ENCODE data around the gene DGKD. TPM values are rescaled to one million over a fixed set of nuclear protein-coding genes. Genes with fewer than 3 reads are reported as not detected.
A peak's percentile ranks its signal among the peaks of the same experiment; 100 is the strongest.

The DGKD gene
- total and polyA plus RNA-seq, 2 experiments from 2014 or later = 3.9 to 4.0 TPM

DNA sequence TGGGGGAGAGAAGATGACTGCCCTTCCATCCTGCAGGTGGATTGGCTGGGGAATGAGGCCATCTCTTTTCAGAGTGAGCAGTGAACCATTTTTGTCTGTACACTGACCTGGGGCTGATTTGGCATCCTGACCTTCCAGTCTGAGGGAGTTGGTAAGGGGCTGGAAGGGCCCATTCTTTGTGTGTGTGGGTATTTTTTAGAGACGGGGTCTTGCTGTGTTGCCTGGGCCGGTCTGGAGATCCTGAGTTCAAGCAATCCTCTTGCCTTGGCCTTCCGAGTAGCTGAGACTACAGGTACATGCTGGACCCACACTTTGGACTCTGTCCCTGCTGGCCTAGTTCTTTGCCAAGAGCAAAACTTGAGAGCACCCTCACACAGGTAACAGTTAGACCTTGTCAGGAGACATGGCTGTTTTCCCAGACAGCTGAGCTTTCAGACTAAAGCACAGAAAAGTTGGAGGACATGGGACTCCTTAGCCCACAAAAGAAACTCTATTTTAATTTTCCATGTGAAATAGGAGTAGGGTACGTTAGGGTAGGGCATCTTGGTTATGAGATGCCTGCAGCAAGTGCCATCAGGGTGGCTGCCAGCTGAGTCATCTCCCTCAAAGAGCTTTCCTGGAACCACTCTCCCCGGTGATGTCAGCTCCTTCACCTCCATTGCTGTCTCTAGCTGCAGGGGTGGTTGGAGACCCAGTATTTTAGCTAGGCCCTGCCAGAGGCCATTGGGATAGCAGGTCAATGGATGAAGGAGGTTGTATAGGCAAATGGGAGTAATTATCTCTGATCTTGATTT lies 60.7 kb downstream of the DGKD start:
- Histone ChIP-seq H4K20me1 (ENCODE audit: insufficient read depth) (no peaks in the 10 kb centered on the region), H3F3A (ENCODE audit: insufficient read depth) (peaks cover 28% of the 10 kb centered on the region), H3K36me3 (ENCODE audit: low read depth) (no peaks in the 10 kb centered on the region; the same call in 1 of the 2 replicates), H3K9ac (0 out of 2 replicates have a peak overlapping the region, but pooled peaks have one; percentile 36), H2AFZ (no peak overlapping the region), H3K79me2 (ENCODE audit: insufficient read depth) (no peaks in the 10 kb centered on the region), H3K4me3 (no peak overlapping the region), H3K4me2 (ENCODE audit: unreplicated experiment) (peak overlapping the region; percentile 36), H3K27ac (peak overlapping the region; percentile 67; the same call in 1 of the 2 replicates), H3K9me2 (ENCODE audit: insufficient read depth) (no peaks in the 10 kb centered on the region), H3K27me3 (replicated peaks; ENCODE audit: insufficient read depth) (no peaks in the 10 kb centered on the region), H3K9me3 (ENCODE audit: low read depth) (peaks cover 18% of the 10 kb centered on the region), H3K4me1 (ENCODE audit: insufficient read depth) (peaks cover 26% of the 10 kb centered on the region)
- TF ChIP-seq EZH2phosphoT487 (IDR thresholded peaks at IDR 0.05; ENCODE audit: insufficient read depth, low read depth) (no peak), EZH2 (IDR thresholded peaks at IDR 0.05; ENCODE audit: insufficient read depth, poor library complexity, severe bottlenecking) (no peak)
- peak; percentile 81 for DNase-seq
- in situ Hi-C loops (cut with MboI) = no loop called here
- 78 to 82% methylated on average over 5 of the region's 5 CpGs for WGBS, 2 experiments (ENCODE audit: low coverage in 1 of 2, low lambda C conversion rate in 2 of 2, missing lambda C conversion rate in 2 of 2)

DNA sequence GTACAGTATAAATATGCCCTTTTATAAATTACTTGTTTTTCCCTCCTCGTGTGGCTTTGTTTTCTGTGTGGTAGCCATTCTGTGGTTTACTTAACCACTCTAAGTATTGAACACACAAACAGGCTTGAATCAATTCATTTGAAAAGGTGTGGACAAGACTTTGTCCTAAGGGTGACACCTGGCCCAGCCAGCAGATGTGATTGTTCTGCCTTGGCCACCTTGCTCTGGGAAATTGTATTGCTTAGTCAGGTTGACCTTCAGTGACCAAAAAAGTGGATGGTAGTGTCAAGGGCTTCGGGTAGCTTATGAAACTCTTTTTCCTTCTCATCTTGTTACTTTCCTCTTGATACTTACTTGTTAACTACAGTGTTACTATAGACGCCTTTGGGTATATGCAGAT lies 61.9 kb downstream of the DGKD start:
- H2AFZ ChIP-seq = no peak overlapping the region
- H3K4me2 ChIP-seq (ENCODE audit: unreplicated experiment) = no peak overlapping the region
- H3K9me2 ChIP-seq (ENCODE audit: insufficient read depth) = no peaks in the 10 kb centered on the region
- H3K36me3 ChIP-seq (ENCODE audit: low read depth) = no peaks in the 10 kb centered on the region; the same call in 1 of the 2 replicates
- peaks cover 28% of the 10 kb centered on the region for H3F3A ChIP-seq (ENCODE audit: insufficient read depth)
- H3K79me2 ChIP-seq (ENCODE audit: insufficient read depth) = no peaks in the 10 kb centered on the region
- H3K9me3 ChIP-seq (ENCODE audit: low read depth) = peaks cover 14% of the 10 kb centered on the region
- no peak overlapping the region for H3K4me3 ChIP-seq
- no peak overlapping the region for H3K9ac ChIP-seq
- no peak for DNase-seq
- H3K27me3 ChIP-seq (replicated peaks; ENCODE audit: insufficient read depth) = no peaks in the 10 kb centered on the region
- TF ChIP-seq EZH2 (IDR thresholded peaks at IDR 0.05; ENCODE audit: insufficient read depth, poor library complexity, severe bottlenecking) (no peak), EZH2phosphoT487 (IDR thresholded peaks at IDR 0.05; ENCODE audit: insufficient read depth, low read depth) (no peak)
- 85 to 88% methylated on average over 3 of the region's 3 CpGs for WGBS, 2 experiments (ENCODE audit: low coverage in 1 of 2, low lambda C conversion rate in 2 of 2, missing lambda C conversion rate in 2 of 2)
- H3K4me1 ChIP-seq (ENCODE audit: insufficient read depth) = peaks cover 26% of the 10 kb centered on the region
- no peak overlapping the region for H3K27ac ChIP-seq
- in situ Hi-C loops (cut with MboI) = no loop called here
- H4K20me1 ChIP-seq (ENCODE audit: insufficient read depth) = no peaks in the 10 kb centered on the region

DNA sequence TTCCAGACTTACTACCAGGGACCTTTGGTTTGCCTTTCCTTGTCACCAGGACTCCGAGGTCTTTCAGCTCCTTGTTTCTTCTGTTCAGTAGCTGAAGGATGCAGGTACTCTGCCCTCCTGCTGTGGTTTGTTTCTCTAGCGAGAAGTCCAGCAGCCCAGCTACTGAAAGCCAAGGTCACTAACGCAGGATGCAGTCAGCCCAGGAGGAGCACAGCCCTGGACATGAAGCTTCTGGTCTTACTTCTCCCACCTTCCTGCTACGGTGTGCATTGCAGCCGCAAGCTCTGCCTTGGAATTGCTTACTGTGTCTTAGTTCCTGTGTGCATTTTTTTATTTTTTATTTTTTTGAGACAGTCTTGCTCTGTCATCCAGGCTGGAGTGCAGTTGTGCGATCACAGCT lies 62.4 kb downstream of the DGKD start:
- H3F3A ChIP-seq (ENCODE audit: insufficient read depth) = peaks cover 28% of the 10 kb centered on the region
- peaks cover 8% of the 10 kb centered on the region for H3K9me3 ChIP-seq (ENCODE audit: low read depth)
- H3K36me3 ChIP-seq (ENCODE audit: low read depth) = no peaks in the 10 kb centered on the region
- no peak for DNase-seq
- H3K9me2 ChIP-seq (ENCODE audit: insufficient read depth) = no peaks in the 10 kb centered on the region
- peaks cover 26% of the 10 kb centered on the region for H3K4me1 ChIP-seq (ENCODE audit: insufficient read depth)
- in situ Hi-C loops (cut with MboI) = no loop called here
- no peak for TF ChIP-seq EZH2 (IDR thresholded peaks at IDR 0.05; ENCODE audit: insufficient read depth, poor library complexity, severe bottlenecking)
- TF ChIP-seq EZH2phosphoT487 (IDR thresholded peaks at IDR 0.05; ENCODE audit: insufficient read depth, low read depth) = no peak
- H4K20me1 ChIP-seq (ENCODE audit: insufficient read depth) = no peaks in the 10 kb centered on the region
- no peak overlapping the region for H3K4me2 ChIP-seq (ENCODE audit: unreplicated experiment)
- H3K9ac ChIP-seq = no peak overlapping the region
- WGBS, 2 experiments (ENCODE audit: low coverage in 1 of 2, low lambda C conversion rate in 2 of 2, missing lambda C conversion rate in 2 of 2) = 95 to 97% methylated on average over 6 of the region's 6 CpGs
- H3K27me3 ChIP-seq (replicated peaks; ENCODE audit: insufficient read depth) = no peaks in the 10 kb centered on the region
- no peak overlapping the region for H3K27ac ChIP-seq
- no peaks in the 10 kb centered on the region for H3K79me2 ChIP-seq (ENCODE audit: insufficient read depth)
- no peak overlapping the region for H3K4me3 ChIP-seq
- H2AFZ ChIP-seq = no peak overlapping the region

DNA sequence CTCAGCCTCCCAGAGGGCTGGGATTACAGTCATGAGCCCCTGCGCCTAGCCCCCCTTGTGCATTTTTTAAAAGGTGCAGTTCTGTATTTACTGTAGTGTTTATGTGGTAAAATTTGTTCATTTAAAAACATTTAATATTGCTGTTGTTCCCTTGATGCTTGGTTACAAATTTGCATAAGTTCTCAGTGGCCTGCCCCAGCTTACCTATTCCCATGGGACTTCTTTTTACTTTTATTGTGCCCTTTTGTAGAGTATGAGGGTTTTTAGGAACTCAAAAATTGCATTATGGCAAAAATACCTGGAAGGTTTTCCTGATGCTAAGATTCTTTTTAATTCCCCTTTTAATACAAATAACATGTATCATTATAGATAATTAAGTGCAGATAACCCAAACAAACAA lies 63.0 kb downstream of the DGKD start:
- Histone ChIP-seq H3K4me1 (ENCODE audit: insufficient read depth) (peaks cover 26% of the 10 kb centered on the region), H3K9me2 (ENCODE audit: insufficient read depth) (no peaks in the 10 kb centered on the region), H3K27ac (no peak overlapping the region), H3F3A (ENCODE audit: insufficient read depth) (peaks cover 28% of the 10 kb centered on the region), H3K4me2 (ENCODE audit: unreplicated experiment) (no peak overlapping the region), H3K27me3 (replicated peaks; ENCODE audit: insufficient read depth) (no peaks in the 10 kb centered on the region), H4K20me1 (ENCODE audit: insufficient read depth) (no peaks in the 10 kb centered on the region), H2AFZ (no peak overlapping the region), H3K4me3 (no peak overlapping the region), H3K9ac (no peak overlapping the region), H3K36me3 (ENCODE audit: low read depth) (no peaks in the 10 kb centered on the region), H3K79me2 (ENCODE audit: insufficient read depth) (no peaks in the 10 kb centered on the region), H3K9me3 (ENCODE audit: low read depth) (peaks cover 4% of the 10 kb centered on the region)
- no peak for DNase-seq
- 95 to 100% methylated on average over 1 of the region's 1 CpG for WGBS, 2 experiments (ENCODE audit: low coverage in 1 of 2, low lambda C conversion rate in 2 of 2, missing lambda C conversion rate in 2 of 2)
- in situ Hi-C loops (cut with MboI) = no loop called here
- TF ChIP-seq EZH2 (IDR thresholded peaks at IDR 0.05; ENCODE audit: insufficient read depth, poor library complexity, severe bottlenecking) (no peak), EZH2phosphoT487 (IDR thresholded peaks at IDR 0.05; ENCODE audit: insufficient read depth, low read depth) (no peak)

Data from GM23248 (cell line).